Measurements from ENCODE around the gene TANC1.

- TF ChIP-seq EZH2 (IDR thresholded peaks at IDR 0.05; ENCODE audit: borderline replicate concordance, low read depth, low read length, severe bottlenecking) (no peak), POLR2A (IDR thresholded peaks at IDR 0.05; ENCODE audit: low read depth, low read length) (no peak), CTCF (IDR thresholded peaks at IDR 0.05; ENCODE audit: extremely low read depth in 1 of 2, insufficient read depth in 1 of 2, low read depth in 1 of 2, low read length in 2 of 2) (no peak), POLR2AphosphoS5 (IDR thresholded peaks at IDR 0.05; ENCODE audit: insufficient read depth, low read depth, low read length) (no peak), GATA2 (IDR thresholded peaks at IDR 0.05; ENCODE audit: insufficient read depth, insufficient read length, low read depth, low read length) (no peak), MYC (IDR thresholded peaks at IDR 0.05; ENCODE audit: low read depth, low read length) (no peak), MAX (IDR thresholded peaks at IDR 0.05; ENCODE audit: insufficient read depth, insufficient read length) (no peak), FOS (IDR thresholded peaks at IDR 0.05; ENCODE audit: borderline replicate concordance, insufficient read depth, low read length) (no peak)
These were observed 236.1 kb downstream of the TANC1 start for GRCh38 chr2:159204381-159205144.
